HG02763 (cell line): ENCODE measurements around the gene ULK1.
"Not testable (repeated sequence)": the region's sequence is repeated elsewhere in the genome, so short reads cannot be mapped to it uniquely, and the experiment has no call there.

Experiments used
- ATAC-seq: cut with Tn5 transposase; IDR thresholded peaks from one replicate; pipeline ENCODE4 v1.9.1; 2021; ENCODE audit warnings: mild to moderate bottlenecking, moderate library complexity; ENCODE audit not compliant: unreplicated experiment

Gene ULK1

DNA sequence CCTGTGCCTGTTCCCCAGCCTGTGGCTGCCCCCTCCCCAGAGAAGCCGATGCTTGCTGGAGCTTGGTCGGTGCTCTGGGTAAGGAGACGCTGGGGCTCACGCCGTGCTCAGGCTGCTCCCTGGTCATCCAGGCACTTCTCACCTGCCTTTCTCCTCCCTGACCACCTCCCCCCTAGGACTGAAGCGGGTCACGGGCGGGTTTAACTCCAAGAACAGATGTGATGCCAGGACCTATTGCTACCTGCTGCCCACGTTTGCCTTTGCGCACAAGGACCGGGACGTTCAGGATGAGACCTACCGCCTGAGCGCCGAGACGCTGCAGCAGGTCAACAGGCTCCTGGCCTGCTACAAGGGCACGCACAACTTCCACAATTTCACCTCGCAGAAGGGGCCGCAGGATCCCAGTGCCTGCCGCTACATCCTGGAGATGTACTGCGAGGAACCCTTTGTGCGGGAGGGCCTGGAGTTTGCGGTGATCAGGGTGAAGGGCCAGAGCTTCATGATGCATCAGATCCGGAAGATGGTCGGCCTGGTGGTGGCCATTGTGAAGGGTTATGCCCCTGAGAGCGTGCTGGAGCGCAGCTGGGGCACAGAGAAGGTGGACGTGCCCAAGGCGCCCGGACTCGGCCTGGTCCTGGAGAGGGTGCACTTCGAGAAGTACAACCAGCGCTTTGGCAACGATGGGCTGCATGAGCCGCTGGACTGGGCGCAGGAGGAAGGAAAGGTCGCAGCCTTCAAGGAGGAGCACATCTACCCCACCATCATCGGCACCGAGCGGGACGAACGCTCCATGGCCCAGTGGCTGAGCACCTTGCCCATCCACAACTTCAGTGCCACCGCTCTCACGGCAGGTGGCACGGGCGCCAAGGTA, 46.9 kb downstream of the ULK1 start:
- ATAC-seq: no peak

DNA sequence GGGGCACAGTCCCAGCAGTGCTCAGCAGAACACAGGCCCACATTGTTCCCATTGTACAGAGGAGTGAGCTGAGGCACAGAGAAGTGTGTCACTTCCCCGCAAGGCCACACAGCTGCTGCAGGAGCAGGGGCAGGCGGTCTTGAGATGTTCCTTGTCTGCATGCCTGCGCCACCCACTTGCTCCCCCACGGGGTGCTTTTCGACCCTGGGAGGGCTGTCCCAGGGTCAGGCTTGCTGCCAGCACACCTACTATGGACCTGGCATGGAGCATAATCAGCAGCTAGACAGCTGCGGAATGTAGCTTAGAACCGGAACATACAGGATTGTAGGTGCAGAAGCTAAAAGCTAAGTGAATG, 47.5 kb downstream of the ULK1 start:
- ATAC-seq: no peak

DNA sequence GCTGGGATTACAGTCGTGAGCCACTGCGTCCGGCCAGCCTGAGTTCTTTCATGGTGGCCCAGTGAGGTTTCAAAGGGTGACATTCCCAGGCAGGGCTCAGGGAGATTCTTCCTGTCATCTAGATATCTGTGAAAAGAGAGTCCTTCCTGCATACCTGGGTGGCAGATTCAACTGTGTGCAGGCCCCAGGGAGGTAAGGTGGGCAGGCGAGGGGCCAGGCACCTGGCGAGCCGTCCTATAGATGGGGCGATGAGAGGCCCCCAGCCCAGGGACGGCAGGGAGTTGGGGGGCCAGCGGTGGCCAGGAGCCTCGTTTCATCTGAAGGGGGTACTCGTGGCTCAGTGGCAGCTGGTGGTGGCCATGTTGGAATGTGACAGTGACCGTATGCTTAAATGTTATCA, 48.2 kb downstream of the ULK1 start:
- no peak for ATAC-seq

DNA sequence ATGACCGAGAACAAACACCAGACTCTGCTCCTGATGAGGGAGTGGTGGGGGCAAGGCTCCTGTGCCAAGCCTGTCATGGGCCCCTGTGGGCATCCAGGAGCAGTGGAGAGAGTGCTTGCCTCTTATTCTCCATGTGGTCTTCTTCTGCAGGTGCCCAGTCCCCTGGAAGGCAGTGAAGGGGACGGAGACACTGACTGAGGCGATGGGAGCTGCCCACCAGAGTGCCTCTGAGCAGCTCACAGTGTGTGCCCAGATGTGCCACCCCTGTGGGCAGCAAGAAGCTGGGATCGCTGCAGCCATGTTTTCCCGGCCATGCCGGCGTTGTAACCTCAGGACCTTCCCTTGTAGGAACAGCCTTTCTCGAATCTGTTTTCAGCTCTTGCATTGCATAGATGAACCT, 49.0 kb downstream of the ULK1 start:
- ATAC-seq: no peak

DNA sequence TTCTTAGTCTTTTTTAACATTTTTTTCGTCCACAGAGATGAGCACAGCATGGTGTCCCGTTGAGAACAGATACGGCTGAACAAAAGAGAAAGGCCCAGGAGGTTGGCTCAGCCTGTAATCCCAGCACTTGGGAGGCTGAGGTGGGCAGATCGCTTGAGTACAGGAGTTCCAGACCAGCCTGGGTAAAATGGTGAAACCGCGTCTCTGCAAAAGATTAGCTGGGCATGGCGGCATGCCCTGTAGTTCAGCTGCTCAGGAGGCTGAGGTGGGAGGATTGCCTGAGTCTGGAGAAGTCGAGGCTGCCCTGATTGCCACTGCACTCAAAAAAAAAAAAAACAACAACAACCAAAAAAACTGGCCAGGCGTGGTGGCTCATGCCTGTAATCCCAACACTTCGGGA, 49.5 kb downstream of the ULK1 start:
- no peak for ATAC-seq

DNA sequence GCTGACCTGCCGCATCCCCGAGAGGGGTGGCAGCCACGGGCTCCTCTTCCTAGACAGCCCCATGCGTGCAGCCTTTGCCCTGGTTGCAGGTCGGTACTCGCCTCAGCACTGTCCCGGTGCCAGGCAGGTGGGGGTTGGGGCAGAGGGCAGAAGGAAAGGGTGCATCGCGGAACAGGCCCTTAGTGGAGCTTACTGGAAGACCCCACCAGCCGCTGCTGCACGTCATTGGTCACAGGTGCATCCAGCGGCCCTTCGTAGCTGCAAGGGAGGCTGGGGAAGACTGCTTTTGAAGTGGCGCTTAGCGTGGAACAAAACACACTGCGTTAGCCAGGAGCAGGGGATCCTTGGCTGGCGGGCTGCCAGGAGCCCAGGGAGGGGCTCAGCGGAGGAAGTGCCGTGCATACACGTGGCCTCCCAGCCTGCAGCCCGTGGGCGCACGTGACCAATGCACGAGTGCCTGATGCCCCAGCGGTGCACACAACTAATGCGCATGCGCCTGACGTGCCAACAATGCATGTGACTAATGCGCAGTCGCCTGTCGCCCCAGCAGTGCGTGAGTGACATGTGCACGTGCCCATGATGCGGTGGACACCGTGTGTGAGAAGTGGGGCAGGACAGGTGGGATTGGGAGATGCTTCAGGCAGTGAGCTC, 50.3 kb downstream of the ULK1 start:
- no peak for ATAC-seq

DNA sequence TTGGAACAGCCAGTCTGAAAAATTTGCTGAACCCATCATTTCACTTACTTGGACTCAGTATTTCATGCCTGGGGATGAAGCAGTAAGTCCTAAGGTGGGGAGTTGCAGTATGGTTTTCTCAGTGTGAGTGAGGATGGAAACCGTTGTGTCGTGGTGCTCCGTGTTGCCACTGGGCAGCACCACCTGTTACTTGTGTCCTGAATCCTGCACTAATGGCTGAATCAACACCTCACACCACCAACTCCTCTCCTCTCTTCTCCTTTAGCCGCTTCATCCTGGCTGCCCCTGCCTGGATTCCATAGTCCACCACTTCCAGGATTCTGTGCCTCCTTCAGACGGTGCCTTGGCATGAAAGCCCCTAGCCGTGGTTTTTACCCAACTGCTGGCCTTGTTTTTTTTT, 52.3 kb downstream of the ULK1 start:
- no peak for ATAC-seq

DNA sequence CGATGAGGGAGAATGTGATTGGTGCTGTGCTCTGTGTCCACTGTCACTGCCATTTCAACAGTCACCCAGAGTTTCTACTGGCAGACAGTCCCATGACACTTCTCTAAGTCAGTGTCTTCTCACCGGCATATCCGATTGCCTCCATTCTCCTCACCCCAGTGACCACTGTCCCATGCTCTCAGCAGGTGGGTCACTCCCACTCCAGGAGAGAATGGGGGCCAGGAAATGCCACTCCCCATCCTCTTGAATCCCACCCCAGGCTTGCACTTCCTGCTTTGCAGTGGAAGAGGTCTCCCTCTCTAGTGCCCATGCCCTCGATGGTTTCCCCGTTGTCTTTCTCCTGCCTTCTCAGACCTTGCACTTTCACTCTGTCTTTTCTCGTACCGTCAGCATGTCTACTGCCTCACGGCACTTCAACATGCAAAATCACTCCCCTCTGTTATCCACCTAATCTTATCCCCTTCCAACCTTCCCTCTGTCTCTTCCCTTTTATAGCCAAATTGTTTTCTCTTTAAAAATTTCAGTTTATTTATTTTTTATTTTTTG, 53.1 kb downstream of the ULK1 start:
- no peak for ATAC-seq

DNA sequence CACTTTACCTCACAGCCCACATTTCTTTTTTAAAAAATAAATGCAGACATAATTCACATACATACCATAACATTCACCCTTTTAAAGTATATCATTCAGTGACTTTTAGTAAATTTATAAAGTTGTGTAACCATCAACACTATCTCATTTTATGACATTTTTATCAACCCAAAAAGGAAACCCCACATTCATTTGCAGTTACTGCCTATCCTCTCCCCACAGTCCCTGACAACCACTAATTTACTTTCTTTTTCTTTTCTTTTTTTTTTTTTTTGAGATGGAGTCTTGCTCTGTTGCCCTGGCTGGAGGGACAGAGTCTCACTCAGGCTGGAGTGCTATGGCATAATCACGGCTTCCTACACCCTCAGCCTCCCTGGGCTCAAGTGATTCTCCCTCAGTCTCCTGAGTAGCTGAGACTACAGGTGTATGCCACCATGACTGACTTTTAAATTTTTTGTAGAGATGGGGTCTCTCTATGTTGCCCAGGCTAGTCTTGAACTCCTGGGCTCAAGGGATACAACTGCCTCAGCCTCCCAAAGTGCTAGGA, 53.8 kb downstream of the ULK1 start:
- ATAC-seq: no peak

DNA sequence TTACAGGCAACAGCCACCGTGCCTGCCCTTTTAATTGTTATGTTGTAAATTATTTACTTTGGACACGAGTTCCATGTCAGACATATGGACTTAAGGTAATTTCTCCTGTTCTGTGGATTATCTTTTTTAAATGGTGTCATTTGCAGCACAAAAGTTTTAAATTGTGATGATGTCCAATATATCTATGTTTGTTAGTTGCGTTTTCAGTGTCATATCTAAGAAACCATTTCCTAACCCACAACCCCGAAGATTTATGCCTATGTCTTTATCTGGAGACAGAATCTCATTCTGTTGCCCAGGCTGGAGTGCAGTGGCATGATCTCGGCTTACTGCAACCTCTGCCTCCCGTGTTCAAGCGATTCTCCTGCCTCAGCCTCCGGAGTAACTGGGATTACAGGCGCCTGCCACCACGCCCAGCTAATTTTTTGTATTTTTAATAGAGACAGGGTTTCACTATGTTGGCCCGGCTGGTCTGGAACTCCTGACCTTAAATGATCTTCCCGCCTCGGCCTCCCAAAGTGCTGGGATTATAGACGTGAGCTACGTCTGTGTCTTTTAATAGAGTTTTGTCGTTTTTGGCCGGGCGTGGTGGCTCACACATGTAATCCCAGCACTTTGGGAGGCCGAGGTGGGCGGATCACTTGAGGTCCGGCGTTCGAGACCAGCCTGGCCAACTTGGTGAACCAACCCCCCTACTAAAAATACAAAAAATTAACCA, 54.5 kb downstream of the ULK1 start:
- ATAC-seq: not testable (repeated sequence)

DNA sequence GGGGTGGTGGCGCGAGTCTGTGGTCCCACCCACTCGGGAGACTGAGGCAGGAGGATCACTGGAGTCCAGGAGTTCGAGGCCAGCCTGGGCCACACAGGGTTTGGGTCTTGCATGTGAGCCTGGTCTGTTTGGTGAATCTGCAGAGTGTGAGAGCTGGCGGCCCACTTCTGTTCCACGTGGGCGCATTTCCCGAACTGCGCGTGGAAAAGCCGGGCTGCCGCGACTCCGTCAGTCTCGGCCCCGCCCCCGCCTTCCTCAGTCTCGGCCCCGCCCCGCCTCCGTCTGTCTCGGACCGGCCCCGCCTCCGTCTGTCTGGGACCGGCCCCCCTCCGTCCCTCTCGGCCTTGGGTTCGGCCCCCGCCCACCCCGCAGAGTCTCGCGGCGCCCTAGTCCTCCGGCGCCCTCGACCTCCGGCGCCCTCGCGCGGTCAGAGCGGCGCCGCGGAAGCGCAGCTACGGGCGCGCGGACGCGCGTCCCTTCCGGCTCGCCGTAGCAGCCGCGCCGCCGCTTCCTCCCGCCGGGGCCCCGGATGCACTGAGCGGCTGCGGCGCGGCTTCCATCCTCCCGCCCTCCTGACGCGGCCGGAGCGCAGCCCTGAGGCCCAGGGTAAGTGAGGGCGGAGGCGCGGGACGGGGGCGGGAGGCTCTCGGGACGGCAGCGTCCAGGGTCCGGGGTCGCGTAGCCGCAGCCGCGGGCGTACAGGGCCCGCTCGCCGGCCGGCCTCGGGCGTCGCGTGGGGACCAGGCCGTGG, 55.2 kb downstream of the ULK1 start, which contains the start of gene EP400:
EP400 (plus strand) TSS at position 512 of the 751 bp plus-strand sequence. CDS start 10,678 bp downstream, outside the sequence.
- ATAC-seq: peak; percentile 93

DNA sequence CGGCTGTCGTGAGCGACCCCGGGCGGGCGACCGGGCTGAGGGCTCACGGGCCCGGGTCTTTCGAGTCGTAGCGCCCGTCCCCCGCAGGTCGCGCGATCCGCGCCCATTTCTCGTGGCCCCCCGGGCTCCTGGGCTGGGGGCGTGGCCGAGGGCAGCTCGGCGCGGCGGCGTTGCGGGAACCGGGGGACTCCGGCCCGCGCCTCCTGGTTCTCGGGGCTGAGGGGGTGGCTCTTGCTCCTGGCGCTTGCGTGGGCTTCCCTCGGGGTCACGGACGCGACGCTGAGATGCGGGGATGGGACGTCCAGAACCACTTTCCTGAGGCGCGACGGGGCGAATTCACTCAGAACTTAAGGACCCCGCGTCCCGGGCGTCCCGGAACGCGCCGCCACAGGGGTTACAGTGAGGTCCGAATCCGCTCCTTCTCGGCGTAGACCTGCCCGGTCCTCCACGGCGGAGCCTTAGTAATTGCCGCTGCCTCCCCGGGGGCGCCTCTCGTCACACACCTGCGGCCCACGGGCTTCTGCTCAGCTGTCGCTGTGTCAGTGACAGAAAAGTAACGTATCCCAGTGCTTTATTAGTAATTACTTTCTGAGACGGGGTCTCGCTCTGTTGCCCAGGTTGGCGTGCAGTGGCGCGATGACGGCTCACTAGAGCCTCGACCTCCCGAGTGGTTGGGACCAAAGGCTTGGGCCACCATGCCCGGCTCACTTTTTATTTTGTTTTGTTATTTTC, 55.9 kb downstream of the ULK1 start:
- peak; percentile 23 for ATAC-seq

DNA sequence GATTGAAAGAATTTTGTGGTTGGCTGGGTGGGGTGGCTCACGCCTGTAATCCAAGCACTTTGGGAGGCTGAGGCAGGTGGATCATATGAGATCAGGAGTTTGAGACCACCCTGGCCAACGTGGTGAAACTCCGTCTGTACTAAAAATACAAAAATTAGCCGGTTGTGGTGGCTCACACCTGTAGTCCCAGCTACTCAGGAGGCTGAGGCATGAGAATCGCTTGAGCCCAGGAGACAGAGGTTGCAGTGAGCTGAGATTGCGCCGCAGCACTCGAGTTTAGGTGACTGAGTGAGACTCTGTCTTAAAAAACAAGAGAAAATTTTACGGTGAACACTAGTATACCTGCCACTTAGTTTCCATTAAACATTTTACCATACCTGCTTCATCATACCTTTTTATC, 59.4 kb downstream of the ULK1 start:
- ATAC-seq: not testable (repeated sequence)

DNA sequence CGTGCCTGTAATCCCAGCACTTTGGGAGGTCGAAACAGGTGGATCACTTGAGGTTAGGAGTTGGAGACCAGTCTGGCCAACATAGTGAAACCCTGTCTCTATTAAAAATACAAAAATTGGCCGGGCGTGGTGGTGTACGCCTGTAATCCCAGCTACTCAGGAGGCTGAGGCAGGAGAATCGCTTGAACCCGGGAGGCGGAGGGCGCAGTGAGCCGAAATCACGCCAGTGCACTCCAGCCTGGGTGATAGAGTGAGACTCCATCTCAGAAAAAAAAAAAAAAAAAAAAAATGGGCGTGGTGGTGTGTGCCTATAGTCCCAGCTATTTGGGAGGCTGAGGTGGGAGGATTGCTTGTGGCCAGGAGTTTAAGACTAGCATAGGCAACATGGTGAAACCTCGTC, 60.0 kb downstream of the ULK1 start:
- ATAC-seq: not testable (repeated sequence)

DNA sequence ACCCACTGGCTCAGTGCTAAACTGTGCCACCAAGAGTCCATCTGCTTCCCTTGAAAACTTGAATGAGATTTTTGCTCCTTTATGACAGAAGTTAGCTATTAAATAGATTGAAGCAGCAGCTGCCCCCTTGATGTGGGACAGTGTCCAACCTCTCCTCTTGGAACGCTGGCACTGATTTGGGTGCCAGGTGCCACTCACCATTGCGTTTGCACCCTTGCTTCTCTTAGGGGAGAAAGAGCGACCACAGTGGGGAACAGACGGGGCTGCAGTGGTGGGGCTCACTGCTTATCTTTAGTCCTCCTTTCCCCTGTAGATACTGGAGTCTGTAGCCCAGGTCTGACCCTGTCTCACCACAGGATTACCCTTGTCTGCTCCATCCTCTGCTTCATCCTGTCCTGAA, 64.7 kb downstream of the ULK1 start:
- no peak for ATAC-seq

DNA sequence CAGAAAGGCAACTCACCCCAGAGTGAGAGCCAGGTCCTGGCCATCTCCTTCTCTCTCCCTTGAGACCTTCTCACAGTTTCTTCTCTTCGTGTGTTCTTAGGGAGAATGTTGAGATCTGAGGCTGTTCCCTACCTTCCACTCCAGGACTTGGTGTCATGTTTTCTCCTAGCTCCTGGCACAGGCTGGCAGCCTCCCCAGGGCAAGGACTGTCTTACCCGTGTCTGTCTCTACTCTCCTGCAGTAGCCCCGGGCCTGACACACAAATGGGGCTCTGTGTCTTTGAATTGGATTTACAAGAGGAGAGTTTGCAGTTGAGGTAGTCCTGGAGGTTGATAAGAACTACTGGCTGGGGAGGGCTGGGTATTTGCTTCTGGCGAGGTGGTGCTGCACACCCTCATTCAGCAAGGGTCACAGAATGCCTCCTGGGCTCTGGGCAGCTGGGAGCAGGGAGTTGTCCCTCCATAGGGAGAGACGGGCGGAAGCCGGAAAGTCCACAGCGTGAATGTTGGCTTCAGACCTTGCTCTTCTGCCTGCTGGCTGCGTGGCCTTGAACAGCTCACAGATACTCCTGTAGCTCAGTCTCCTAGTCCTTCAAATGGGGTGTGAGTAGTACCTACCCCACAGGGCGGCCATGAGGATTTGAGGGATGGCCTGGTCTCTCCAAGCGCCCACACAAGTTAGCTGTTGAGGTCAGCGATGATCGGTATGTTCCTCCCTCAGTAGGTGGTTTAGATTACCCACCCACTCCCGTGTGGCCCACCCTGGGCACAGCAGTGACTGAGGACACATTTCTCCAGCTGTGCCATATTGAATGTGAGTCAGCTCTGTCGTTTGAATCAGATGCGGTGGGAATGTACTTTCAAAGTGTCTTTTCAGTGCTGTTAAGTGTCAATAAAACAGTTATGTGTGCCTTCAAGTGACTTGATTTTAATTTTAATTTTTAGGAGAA, 65.5 kb downstream of the ULK1 start:
- no peak for ATAC-seq

DNA sequence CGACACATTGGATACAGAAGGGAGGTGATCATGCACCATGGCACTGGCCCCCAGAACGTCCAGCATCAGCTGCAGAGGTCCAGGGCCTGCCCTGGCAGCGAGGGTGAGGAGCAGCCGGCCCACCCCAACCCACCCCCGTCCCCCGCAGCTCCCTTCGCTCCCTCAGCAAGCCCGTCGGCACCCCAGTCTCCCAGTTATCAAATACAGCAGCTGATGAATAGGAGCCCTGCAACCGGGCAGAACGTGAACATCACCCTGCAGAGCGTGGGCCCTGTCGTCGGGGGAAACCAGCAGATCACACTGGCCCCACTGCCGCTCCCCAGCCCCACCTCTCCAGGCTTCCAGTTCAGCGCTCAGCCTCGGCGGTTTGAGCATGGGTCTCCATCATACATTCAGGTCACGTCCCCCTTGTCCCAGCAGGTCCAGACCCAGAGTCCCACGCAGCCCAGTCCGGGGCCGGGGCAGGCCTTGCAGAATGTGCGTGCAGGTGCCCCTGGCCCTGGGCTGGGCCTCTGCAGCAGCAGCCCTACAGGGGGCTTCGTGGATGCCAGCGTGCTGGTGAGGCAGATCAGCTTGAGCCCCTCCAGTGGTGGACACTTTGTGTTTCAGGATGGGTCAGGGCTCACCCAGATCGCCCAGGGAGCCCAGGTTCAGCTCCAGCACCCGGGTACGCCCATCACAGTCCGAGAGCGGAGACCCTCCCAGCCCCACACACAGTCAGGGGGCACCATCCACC, 66.3 kb downstream of the ULK1 start:
- not testable (repeated sequence) for ATAC-seq

DNA sequence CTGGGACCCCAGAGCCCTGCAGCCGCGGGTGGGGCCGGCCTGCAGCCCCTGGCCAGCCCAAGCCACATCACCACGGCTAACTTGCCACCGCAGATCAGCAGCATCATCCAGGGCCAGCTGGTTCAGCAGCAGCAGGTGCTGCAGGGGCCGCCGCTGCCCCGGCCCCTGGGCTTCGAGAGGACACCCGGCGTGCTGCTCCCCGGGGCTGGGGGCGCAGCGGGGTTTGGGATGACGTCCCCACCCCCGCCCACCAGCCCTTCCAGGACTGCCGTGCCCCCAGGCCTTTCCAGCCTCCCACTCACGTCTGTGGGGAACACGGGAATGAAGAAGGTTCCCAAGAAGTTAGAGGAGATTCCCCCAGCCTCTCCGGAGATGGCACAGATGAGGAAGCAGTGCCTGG, 66.9 kb downstream of the ULK1 start:
- not testable (repeated sequence) for ATAC-seq
